HG02884 (cell line): Measurements from ENCODE around the gene NEURL3.
"Not testable (repeated sequence)": the region's sequence is repeated elsewhere in the genome, so short reads cannot be mapped to it uniquely, and the experiment has no call there.

Experiments used
- ATAC-seq: cut with Tn5 transposase; IDR thresholded peaks from one replicate; pipeline ENCODE4 v1.9.1; 2021; ENCODE audit warnings: mild to moderate bottlenecking, moderate library complexity; ENCODE audit not compliant: unreplicated experiment

The NEURL3 gene

DNA sequence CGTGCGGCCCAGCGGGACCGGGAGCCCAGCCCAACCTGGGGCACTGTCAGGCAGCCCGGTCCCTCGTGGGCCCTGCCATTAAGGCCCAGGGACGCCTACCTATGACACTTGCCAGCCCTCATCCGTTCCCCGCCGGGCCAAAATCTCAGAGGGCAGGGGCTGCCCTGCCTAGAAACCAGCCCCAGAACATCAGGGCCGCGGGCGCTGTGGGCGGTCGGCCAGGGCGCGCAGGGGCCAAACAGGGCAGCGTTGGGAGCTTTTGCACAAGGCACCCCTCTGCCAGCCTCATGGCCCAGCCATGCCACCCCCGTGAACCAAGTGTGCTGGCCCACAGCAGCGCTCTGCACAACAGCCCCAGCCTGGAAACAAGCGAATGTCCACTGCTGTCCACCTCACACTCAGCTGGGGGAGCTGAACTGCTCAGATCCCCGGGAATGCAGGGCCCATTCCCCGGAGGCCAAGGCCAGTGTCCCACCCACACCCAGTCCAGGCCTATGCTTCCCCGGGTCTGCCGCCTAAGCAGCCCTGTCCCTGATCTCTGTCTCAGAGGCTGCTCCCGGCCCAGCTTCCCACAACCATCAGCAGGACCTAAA is 3.5 kb upstream of the NEURL3 start:
- no peak for ATAC-seq

DNA sequence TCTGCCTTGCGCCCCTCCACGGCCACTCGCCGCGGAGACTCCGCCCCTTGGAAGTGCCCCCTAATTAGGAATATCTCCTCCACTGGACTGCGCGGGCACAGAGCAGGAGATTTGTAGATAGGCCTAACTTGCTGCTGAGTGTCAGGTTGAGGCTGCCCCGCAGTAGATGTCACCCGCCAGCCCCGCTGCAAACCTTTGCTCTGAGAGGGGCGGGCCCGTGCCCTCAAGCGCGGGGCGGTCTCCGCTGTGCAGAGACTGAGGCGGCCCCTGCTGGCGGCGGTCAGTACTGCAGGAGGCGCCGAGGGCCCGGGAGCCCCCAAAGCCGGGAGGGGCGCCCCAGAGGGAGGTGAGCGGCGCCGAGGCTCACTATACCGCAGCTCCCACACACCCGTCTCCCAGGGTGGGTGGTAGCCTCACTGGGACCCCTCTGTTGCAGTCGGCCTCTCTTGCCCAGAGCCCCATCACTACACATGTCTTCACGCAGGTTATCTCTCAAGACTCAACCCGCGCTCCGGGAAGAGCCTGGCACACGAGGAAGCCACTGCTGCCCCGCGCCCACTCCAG is 2.9 kb upstream of the NEURL3 start:
- ATAC-seq: peak; percentile 57

DNA sequence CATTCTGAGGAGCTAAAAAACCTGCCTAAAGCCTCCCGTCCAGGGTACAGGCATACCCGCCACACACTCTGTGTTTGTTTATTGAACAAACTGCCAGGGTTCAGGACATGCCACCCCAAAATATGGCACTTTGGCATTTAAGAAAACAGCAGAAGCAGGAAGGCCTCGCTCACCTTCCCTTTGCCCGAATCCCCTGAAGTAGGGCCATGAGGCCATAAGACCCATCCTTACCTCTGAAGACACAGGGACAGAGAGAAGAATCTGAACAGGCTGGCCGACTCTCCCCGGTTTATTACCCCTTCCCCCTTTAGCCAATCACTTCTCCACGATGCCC is 1.7 kb upstream of the NEURL3 start:
- ATAC-seq: no peak

DNA sequence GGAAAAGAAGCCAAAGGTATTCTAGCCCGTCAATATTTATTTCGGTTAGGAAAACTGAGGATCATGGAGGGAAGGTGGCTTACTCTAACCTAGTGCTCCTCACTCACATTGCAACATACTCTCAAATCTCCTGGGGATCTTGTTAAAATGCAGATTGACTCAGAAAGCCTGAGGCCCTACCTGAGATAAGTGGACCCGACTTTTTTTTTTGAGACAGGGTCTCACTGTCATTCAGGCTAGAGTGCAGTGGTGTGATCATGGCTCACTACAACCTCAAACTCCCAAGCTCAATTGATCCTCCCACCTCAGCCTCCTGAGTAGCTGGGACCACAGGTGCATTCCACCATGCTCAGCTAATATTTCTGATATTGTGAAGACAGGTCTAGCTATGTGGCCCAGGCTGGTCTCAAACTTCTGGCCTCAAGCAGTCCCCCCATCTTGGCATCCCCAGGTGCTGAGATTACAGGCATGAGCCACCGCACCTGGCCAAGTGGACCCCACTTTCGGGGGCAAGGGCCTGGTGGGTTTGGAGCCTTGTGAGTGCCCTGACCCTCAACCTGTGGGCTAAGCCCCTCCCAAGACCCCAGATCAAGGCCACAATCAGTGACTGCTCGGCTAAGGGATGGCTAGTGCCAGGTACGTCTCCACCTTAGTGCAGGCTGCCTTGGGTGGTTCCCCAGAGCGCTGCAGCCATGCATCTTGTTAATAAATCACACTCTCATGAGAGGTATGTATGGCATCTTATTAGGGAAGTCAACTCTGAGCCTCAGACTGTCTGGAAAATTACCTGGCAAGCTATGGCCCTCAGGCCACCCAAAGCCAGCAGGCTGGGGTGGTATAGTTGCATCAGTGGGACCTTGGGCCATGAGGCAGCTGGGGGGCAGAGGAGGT is 1.1 kb upstream of the NEURL3 start:
- no peak for ATAC-seq

DNA sequence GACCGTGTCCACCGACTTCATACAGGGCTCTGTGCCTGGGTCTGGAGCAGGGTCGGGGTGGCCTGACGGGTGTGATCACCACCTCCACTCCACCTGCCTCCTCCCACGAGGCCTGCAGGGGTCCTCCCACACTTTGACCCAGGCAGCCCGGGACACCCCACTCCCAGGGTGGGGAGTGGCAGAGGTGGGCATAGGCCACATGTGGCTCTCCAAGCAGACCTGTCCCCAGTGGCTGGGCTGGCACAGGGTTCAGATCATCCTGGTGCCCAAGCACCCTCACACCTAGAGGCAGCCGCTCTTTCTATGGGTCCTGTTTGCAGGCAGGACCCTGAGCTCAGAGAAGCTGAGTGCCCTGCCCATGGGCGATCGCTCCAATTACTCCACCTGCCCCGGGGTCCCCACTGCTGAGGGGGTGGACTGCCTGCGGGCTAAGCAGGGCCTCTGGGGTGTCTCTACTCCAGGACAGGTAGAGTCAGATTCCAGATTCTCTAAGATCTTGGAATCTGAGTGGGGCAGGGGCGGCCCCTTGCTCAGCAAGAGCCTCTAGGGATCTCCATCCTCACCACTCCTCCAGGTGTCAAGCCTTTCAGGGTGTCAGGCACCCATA is 1.4 kb downstream of the NEURL3 start:
- ATAC-seq: no peak

DNA sequence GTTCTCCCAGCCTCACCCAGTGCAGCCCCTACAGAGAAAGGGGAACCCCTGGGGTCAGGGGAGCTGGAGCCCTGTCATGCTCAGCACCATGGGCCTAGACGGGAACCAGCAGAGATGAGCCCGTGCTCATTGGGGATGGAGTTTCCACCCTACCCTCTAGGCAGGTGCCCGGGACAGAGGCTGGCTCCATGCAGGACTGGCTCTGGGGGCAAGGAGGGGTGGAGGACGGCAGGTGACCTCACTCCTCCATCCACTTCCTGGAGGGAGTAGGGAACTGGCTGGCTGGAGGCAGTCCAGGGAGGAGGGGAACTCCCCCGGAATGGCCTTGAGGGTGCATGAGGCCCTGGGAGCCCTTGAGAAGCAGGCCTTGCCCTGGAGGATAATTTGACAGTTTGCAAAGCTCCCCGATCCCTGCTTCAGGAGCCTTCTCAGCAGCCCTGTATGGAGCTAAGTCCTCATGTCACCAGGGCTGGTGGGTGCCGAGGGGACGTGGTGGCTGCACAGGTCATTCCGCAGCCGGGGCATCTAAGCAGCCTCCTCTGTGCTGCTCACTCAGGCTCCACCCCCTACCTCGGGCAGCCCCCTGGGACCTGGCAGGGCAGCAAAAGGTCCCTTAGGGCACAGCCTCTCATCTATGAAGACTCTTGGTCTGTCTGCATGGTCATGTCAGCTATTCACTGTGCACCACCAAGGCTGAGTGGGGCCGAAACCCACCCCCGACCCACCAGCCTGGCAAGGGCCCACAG is 2.1 kb downstream of the NEURL3 start:
- ATAC-seq: no peak

DNA sequence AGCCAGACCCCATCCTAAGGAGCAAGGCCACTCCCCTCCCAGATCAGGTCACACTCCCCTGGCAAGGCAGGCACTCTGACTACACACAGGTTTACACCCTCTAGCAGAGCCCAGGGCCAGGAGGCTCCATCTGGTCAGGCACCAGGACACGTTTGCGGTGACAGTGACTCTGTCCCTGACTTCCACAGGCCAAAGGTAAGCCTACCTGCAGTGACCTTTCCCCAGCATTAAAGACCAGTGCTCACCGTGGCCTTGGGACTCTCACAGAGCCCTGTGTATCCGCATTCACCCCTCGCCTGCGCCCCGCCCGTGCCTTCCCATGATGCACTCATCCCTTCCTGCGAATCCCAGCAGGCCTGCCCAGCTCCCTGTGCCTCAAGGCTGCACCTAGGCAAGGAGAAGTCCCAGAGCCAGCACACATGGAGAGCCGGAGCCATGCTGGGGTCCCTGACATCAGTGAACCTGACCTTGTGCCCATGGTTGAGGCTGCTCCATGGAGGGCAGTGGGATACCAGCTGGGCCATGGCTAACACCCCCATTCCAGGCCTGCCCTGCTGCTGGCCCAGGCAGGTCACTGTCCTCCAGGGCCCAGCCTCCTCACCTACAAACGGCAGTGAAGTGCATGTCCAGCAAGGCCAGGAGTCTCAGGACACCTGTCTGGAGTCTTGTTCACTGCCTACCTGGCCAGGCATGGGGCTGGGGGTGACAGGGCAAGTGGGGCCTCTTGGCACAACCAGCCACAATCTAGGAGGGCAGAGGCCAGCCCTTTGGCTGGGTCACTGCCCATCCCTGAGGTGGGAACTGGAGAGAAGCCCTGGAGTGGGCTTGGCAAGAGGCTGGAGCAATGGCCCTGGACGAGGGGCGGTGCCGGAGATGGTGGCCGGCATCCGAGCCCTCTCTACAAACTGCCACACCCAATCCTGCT is 3.0 kb downstream of the NEURL3 start:
- no peak for ATAC-seq

DNA sequence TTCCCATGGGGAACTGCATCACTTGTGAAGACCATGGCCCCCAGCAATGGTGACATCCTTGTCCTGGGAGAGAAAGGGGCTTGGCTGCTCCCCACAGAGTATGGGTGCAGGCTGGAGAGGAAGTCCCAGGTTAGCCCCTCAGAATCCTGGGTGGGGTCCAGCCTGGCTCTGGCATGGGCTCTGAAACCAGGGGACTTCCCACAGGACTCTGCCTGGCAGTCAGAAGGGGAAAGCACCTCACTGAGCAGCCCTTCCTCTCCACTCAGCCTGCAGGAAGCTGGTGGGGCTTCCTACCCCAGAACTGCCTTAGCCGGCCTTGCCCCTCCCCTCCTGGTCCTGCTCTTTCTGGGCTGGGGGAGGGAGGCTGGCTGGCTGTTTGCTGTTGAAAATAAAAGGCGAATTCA is 3.7 kb downstream of the NEURL3 start:
- ATAC-seq: no peak

DNA sequence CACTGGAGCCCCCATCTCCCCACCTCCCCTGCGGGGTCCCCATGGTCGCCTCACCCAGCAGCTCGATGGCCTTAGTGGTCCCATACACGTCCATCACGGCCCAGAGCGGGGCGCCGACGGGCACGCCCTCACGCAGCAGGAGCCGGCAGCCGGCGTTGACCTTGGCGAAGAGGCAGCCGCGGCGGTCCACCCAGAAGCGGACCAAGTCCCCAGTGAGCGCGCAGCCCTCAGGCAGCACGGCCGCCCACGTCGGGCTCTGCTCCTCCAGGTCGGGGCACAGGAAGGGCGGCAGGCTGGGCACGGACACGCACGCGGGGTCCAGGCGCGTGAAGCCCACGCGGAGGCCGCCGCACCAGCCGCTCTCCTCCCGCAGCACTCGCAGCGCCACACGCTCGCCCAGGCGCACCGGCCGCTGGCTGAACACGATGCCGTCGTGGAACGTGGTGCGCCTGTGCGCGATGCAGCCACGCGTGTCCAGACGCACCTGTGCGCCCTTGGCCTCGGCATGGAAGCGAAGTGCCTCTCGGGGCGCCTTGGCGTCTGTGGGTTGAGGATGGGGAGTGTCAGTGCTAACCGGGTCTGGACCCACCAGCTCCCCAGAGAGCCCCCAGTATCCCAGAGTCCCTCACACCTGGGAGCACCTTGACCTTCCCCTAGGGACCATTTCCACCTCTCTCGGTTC is 4.6 kb downstream of the NEURL3 start:
- no peak for ATAC-seq

DNA sequence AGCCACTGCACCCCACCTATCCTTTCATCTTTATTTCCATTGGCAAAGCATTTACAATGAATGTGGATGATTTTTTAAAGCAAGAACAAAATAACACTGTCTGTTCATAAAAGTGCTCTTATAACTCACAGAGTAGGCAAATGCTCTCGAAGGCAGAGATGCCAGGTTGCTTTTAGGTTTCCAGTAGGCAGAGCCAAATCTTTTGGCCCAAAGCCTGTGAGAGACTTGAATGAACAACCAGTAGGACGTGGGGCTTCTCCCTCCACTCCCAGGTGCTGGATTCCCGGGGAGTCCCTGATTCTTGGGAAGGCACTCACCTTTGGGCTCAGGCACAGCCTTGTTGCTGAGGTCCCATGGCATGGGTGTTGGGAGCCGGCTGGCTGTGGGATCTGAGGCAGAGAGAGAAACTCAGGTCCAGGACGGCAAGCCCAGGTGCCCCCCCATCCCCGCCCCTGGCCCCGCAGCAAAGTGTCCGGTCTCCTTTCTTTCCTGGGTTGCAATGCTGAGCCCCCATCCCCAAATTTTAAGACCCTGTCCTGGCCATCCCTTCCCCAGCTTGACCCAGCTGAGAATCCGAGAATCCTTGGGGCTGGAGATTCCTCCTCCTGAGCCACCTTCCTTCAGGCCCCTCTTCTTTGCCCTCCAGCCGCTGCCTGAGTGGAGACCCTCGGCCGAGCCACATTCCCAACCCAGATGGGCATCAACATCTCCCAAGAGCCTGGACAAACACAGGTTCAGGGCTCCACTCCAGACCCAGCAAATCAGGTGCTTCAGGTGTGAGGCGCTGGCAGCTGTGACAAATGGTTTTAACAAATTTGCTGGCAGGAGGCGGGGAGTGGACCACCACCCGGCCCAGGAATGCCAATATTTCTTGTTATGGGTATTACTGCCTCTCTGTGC is 5.8 kb downstream of the NEURL3 start:
- ATAC-seq: no peak

DNA sequence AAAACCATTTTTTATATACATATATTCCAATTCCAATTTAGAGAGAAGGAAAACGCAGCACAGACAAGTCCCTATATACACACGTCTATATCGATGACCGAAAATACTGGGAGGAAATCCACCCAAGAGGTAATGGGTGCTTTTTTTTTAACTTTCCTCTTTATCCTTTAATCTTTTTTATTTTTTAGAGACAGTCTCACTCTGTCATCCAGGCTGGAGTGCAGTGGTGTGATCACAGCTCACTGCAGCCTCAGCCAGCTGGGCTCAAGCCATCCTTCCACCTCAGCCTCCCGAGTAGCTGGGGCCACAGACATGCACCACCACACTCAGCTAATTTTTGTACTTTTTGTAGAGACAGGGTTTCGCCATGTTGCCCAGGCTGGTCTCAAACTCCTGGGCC is 6.5 kb downstream of the NEURL3 start:
- not testable (repeated sequence) for ATAC-seq

DNA sequence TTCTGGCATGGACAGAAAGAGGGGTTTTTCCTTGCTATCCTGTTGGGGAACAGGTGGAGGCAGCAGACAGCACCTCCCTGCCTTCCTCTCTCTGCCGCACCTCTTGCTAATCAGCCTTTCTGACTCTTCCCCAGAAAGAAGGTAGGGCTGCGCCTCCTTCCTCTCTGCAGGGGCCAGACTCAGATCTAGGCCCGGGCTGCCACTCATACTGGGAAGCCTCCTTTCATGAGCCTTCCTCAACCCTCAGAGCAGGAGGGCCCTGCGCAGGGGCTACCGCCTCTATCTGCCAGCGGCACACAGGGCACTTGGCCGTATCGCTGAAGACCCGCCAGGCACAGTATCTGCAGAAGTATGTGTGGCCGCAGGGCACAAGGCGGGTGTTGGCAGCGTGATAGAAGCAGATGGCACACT is 7.1 kb downstream of the NEURL3 start:
- no peak for ATAC-seq

DNA sequence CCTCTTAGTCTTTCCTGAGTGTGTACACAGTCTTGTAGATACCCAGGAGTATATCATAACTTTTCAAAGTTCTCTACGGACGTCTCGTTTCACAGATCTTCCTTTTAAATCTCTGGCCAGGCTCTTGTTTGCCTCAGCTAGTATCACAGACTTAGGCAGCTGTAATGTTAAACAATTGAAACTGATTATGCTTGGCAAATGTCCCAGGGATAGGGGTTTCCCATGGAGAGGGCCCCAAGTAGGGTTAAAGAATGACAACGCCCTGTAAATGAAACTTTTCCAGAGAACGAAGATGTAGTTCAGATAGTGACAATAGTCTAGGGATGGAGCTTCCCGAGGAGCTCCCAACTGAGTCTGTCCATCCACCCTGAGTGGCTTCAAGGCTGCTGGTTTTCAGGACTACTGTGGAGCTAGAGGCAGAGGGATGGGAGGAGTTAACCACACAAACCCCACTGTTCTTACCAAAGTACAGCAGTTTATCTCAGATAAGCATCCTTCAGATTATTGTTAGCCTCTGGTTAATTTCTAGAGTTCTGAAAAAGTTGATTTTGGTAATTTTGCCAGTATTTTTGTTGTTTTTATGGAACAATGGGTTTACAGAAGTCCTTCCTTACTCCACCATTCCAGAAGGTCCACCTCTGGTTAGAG is 9.1 kb downstream of the NEURL3 start:
- no peak for ATAC-seq

DNA sequence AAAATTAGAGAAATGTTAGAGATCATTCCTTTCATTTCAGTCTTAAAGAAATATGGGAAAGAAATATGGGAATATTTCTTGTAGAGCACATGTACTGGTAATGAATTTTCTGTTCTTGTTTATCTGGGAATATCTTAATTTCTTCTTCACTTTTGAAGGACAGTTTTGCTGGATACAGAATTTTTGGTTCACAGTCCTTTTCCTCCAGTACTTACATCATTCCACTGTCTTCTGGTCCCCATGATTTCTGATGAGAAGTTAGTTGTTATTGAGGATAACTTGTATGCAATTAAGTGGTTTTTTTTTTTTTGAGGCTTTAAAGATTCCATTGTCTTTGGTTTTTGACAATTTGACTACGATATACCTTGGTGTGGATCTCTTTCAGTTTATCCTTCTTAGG is 11.0 kb downstream of the NEURL3 start:
- ATAC-seq: no peak

DNA sequence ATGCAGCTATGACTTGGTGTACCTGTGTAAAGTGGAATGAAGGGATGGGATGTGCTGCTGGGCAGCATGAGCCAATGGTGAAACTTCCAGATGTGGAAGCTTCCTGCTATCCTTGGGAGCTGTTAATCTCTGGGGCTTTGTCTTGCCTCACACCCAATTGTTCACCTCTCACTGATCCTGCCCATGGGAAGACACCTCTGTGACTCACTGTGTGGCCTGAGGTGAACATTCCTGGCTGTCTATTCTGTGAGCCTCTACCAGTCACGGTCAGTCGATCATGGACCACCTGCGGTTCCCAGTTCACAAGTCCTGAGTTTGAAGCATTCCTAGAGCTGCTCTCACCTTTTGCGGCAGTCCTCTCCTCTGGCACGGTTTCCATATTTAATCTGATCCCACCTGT is 12.1 kb downstream of the NEURL3 start:
- no peak for ATAC-seq

DNA sequence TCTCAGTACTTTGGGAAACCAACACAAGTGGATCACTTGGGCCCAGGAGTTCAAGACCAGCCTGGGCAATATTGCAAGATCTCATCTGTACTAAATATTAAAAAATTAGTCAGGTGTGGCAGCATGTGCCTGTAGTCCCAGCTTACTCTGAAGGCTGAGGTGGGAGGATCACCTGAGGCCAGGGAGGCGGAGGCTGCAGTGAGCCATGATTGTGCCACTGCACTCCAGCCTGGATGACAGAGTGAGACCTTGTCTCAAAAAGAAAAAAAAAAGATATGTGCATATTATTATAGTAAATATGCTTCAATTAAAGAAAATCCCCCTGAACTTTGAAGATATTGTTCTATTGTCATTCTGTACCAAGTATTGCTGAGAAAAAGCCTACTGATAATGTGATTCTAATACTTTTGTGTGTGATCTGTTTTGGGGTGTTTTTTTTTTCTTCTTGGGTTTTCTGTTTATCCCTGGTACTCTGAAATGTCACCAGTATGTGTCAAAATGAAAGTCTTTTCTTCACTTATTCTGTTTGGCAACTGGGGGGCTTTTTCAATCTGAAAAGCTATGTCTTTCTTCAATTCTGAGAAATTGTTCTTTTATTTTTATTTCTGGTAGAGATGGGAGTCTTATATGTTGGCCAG is 13.2 kb downstream of the NEURL3 start:
- ATAC-seq: no peak

DNA sequence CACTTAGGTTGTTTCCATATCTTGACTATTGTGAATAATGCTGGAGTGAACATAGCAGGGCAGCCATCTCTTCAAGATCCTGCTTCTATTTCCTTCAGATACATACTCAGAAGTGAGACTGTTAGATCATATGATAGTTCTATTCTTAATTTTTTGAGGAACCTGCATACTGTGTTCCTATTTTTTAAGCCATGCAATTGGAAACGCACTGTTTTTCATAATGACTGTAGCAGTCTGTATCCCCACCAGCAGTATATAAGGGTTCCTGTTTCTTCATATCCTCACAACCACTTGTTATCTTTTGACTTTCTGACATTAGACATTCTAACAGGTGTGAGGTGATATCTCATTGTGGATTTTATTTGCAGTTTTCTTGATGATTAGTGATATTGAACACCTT is 15.5 kb downstream of the NEURL3 start:
- ATAC-seq: no peak

DNA sequence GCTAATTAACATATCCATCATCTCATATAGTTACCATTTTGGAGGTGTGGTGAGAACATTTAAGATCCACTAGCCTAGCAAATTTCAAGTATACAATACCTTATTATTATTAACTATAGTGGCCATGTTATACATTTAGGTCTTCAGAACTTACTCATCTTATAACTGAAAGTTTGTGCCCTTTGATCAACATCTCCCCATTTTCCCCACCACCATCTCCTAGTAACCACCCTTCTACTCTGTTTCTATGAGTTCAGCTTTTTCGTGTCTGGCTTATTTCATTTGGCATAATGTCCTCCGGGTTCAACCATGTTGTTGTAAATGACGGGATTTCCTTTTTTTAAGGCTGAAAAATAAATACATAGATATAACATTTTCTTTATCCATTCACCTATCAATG is 15.9 kb downstream of the NEURL3 start:
- no peak for ATAC-seq
